IPS DF 4.7 (cell line): ENCODE measurements around the gene POLN.

ENCODE experiments used
- DNase-seq: peaks from one replicate; pipeline ENCODE4 v3.0.0-alpha.2; 2013; ENCODE audit warnings: low spot score; ENCODE audit errors: extremely low read depth

Gene POLN

GRCh38 chr4:2241410-2242353 lies at the start of gene POLN, which contains the start of gene HAUS3:
Gene POLN, minus strand, starts transcription at chr4:2242121. Its CDS starts 12,890 bp downstream, at chr4:2229231.
Gene HAUS3, minus strand, starts transcription at chr4:2242121. Its CDS starts 1,175 bp downstream, at chr4:2240946.
- no peak for DNase-seq

DNA sequence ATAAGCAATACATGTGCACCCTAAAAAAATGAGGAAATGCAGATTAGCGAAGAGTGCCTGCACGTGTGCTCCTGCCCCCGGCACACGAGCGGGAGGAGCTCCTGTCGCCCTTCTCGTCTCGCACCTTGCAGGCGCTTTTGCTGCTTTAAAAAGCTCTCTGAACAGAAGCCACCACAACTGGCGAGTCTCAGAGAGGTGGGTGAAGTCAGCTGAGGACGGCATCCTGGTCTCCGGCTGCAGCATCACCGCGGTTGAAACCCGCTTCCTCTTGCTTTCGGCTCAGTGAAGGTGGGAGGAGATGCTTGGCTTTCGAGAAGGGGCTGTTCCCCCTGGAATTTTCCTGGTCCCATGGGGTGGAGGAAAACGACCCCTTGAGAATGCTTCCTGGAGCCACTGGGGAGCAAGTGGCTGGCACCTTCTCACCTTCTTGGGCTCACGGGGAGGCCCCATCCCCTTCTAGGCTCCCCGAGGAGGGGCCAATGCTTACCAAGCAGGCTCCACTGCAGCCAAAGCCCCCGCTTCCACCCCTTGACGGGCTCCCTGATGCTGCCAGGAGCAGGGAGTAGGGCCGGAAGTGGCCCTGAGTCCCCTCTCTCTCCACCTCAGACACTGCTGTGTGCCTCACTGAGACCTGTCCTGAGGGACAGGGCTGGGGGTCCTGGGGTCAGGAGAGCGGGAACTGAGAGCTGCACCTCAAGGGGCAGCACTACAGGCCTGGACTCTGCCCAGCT lies 49.2 kb upstream of the POLN start:
- no peak for DNase-seq

DNA sequence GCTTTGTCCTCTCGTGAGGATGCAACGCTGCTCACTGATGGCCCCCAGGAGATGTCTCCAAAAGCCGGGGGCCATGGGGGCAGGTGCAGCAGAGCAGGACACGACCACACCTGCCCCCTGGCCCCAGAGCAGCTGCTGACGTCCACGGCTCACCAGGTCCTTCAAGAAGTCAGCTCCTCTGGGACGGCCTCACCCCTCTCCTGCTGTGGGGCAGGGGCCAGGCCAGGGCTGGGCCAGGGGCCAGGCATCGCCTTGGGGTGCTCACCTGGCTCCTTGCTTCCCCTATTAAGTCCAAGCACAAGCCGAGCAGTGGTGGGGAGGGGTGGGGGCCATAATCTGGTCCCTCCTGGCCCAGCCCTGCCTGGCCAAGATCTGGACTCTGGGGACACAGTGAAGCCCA lies 48.6 kb upstream of the POLN start:
- no peak for DNase-seq

DNA sequence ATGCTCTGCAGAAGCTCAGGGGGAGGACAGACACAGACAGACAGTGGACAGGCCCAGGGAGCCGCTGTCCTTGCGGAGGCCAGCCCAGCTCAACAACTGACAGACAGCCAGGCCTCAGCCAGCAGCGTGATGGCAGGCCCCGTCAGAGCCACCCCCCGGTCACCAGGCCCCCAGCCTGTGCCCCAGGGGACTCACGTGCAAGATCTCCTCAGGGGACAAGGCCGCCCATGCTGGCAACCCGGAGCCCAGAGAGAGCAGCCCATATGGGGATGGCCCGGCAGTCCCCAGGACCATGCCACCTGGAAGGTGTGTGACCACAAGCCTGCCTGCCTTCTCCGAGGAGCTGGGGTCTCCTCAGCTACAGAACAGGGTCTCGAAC lies 48.0 kb upstream of the POLN start:
- DNase-seq = no peak

GRCh38 chr4:2289311-2289954 lies 47.5 kb upstream of the POLN start:
- no peak for DNase-seq

DNA sequence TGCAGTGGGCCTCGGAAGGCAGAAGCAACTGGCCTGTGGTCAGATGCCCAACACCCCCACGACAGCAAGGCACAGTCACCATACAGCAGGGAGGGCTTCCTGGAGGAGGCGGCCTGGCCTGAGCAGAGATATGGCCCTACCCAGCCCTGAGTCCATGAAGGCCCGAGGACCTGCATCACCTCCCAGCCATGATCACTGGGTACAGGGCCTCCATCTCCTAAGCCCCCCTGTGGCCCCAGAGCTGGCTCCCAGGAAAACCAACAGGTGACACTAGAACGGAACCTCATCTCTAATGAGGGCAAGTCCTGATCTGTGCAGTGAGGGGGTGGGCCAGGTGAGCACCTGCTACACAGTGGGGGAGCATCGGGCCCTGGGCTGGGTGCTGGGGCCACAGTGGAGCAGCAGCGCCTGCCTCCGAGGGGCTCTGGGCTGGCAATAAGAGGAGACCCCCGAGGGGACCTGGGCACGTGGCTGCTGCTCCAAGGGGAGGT lies 46.2 kb upstream of the POLN start:
- no peak for DNase-seq

DNA sequence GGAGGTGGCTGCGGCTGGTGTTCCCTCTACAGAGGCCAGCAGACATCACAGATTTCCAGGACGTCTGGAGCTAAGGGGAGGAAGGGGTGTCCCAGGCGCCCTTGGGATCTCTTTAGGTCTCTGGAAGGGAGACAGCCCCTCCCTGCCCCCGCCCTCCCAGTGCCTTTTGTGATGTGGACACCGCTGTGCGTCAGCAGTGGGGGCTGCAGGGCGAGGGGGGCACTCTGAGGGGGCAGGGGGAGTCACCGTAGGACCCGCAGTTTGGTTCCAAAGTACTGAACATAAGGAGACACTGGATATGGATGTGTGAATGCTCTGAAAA lies 45.6 kb upstream of the POLN start:
- DNase-seq = no peak

- no peak for DNase-seq
These were observed 45.1 kb upstream of the POLN start for GRCh38 chr4:2286904-2287593.

DNA sequence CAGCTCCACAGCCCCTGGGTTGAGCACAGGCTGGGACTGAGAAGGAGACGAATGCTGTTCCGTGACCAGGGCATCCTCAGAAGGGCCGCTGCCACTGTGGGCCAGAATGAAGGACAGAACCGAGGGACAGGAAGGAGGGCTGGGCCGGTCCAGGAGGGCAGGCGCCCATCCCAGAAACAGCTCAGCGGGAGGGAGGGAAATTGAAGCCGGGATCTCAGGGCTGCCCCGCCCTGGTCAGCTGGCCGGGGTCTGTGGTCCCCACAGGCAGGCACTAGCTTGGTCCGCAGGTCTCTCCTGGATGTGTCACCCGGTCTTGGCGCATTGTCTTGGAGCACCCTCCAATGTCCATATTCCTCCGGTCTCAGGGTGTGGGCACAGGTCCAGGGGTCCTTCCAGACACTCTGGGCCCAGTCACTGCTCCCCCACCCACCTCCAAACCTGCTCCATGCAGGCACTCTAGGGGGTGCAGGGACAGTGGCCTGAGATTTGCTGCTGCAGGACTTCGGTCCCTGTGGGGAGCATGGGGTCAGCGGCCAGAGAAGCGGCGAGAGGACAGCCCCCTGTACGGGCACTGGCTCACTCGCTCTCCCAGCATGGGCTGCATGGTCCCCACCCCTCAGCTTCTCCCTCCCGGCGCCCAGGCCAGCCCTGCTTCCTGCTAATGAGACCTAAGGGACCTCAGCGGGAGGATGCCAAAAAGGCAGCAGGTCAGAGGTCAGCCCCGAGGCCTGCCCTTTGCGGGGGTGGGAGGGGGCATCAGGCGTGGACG lies 43.9 kb upstream of the POLN start:
- DNase-seq = no peak

GRCh38 chr4:2284934-2285612 lies 43.2 kb upstream of the POLN start:
- no peak for DNase-seq

- DNase-seq = no peak
These were observed 42.4 kb upstream of the POLN start for GRCh38 chr4:2284161-2284933.

DNA sequence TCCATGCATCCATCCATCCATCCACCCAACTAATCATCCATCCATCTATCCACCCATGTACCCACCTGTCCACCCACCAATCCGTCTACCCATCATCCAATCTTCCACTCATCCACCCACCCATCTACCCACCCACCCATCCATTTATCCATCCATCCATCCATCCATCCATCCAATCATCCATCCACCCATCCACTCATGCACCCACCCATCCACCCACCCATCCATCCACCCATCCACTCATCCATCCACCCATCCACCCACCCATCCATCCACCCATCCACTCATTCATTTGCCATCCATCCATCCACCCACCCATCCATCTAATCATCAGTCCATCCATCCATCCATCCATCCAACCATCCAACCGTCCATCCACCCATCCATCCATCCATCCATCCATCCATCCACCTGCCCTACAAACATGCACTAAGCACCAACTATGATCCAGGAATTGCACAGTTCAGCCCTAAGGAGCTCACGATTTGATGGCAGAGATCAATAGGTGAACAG lies 41.3 kb upstream of the POLN start:
- no peak for DNase-seq

GRCh38 chr4:2281575-2282343 lies 39.8 kb upstream of the POLN start:
- DNase-seq = no peak

DNA sequence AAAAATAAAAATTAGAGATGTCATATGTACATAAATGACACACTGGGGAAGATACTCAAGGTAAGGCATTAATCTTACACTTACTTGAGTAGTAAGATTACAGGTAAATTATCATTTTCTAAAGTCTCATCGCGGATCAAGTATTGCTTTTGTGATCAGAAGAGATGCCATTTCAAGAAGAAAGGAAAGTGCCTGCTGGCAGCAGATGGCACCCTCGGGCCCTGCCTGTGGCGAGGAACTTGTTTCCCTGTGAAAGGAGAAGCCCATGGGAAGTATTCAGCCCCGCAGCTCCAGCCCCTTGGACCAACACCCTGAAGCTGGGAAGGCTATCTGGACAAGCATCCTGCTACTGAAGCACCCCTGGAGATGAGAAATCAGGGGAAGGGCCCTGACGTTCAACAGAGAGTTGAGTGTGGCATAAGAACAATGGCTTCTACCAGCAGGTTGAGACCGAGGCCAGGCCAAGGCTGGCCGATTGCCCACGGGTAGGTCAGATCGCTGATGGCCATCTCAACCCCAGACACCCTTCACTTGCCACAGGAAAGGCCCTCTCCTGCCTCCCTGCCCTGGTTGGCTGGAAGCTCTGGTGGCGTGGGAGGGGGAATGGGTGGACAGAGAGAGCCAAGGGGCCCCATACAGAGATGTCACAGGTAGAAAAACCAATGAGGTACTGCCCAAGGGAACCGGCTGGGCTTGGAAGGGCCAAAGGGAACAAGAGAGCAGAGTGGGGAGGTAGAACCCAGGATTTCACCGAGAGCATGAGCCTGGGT lies 38.8 kb upstream of the POLN start:
- DNase-seq = no peak

GRCh38 chr4:2277956-2278355 lies 36.0 kb upstream of the POLN start:
- no peak for DNase-seq

GRCh38 chr4:2276581-2277325 lies 34.8 kb upstream of the POLN start:
- DNase-seq = no peak
